ENCODE results near the gene ARHGAP32.
"Not testable (repeated sequence)": the region's sequence is repeated elsewhere in the genome, so short reads cannot be mapped to it uniquely, and the experiment has no call there.

ARHGAP32 gene

DNA sequence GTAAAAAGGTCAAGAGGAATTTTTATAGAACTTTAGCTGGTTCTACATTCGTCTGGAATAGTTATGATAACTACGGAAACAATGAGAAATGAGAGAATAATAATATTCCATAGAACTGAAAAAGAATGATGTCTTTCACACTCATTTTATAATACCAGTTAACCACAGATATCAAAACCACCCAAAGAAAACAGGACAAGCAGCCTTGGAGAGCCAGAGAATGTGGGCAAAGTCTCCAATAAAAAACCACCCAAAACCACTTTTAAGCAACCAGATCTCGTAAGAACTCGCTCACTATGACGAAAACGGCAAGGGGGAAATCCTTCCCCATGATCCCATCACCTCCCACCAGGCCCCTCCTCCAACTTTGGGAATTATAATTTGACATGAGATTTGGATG is 60.8 kb downstream of the ARHGAP32 start:
- CTCF ChIA-PET, result no interaction called here
- POLR2A ChIA-PET (ENCODE audit: low non-redundant PET), result no interaction called here
- no peak for DNase-seq (ENCODE audit: low spot score)
- TF ChIP-seq, protein P1, sequence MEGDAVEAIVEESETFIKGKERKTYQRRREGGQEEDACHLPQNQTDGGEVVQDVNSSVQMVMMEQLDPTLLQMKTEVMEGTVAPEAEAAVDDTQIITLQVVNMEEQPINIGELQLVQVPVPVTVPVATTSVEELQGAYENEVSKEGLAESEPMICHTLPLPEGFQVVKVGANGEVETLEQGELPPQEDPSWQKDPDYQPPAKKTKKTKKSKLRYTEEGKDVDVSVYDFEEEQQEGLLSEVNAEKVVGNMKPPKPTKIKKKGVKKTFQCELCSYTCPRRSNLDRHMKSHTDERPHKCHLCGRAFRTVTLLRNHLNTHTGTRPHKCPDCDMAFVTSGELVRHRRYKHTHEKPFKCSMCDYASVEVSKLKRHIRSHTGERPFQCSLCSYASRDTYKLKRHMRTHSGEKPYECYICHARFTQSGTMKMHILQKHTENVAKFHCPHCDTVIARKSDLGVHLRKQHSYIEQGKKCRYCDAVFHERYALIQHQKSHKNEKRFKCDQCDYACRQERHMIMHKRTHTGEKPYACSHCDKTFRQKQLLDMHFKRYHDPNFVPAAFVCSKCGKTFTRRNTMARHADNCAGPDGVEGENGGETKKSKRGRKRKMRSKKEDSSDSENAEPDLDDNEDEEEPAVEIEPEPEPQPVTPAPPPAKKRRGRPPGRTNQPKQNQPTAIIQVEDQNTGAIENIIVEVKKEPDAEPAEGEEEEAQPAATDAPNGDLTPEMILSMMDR (conservative IDR thresholded peaks at IDR 0.05; ENCODE audit: low read depth), result no peak
- H3K27ac ChIP-seq, result no peak overlapping the region

DNA sequence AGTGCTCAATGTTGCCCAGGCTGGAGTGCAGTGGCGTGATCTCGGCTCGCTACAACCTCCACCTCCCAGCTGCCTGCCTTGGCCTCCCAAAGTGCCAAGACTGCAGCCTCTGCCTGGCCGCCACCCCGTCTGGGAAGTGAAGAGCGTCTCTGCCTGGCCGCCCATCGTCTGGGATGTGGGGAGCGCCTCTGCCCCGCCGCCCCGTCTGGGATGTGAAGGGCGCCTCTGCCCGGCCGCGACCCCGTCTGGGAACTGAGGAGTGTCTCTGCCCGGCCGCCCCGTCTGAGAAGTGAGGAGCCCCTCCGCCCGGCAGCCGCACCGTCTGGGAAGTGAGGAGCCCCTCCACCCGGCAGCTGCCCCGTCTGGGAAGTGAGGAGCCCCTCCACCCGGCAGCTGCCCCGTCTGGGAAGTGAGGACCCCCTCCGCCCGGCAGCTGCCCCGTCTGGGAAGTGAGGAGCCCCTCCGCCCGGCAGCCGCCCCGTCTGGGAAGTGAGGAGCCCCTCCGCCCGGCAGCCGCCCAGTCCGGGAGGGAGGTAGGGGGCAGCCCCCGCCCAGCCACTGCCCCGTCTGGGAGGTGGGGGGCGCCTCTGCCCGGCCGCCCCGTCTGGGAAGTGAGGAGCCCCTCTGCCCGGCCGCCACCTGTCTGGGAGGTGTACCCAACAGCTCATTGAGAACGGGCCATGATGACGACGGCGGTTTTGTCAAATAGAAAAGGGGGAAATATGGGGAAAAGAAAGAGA is 63.1 kb downstream of the ARHGAP32 start:
- CTCF ChIA-PET, result not testable (repeated sequence)

DNA sequence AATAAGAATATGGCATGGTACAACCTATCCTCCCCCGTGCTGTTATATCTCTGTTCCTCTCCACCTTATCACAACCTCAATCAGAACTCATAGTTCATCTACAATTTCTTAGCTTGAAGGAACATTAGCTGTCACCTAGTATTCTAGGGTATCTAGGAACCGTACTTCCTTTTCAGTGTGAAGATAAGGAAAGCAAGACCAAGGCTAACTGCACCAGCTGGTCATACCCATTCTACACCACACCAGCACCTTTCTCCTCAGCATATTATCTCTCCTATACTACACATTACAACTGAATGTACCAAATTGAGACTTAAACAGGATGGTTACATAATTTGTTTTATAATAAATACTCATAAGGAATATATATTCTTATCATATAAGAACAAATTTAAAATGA is 73.1 kb downstream of the ARHGAP32 start:
- DNase-seq (ENCODE audit: low spot score), result no peak
- POLR2A ChIA-PET (ENCODE audit: low non-redundant PET), result no interaction called here
- no peak overlapping the region for H3K27ac ChIP-seq
- TF ChIP-seq, protein P1 (conservative IDR thresholded peaks at IDR 0.05; ENCODE audit: low read depth), result no peak
- CTCF ChIA-PET, result interaction anchor here (2.6 kb wide), 1 partner anchor 213 kb away, joined by 19 read pairs; no protein-coding TSS in a partner anchor

More for the DNA sequence above, 63.1 kb downstream of the ARHGAP32 start:
- DNase-seq (ENCODE audit: low spot score); H3K27ac ChIP-seq; POLR2A ChIA-PET (ENCODE audit: low non-redundant PET): not testable (repeated sequence)

DNA sequence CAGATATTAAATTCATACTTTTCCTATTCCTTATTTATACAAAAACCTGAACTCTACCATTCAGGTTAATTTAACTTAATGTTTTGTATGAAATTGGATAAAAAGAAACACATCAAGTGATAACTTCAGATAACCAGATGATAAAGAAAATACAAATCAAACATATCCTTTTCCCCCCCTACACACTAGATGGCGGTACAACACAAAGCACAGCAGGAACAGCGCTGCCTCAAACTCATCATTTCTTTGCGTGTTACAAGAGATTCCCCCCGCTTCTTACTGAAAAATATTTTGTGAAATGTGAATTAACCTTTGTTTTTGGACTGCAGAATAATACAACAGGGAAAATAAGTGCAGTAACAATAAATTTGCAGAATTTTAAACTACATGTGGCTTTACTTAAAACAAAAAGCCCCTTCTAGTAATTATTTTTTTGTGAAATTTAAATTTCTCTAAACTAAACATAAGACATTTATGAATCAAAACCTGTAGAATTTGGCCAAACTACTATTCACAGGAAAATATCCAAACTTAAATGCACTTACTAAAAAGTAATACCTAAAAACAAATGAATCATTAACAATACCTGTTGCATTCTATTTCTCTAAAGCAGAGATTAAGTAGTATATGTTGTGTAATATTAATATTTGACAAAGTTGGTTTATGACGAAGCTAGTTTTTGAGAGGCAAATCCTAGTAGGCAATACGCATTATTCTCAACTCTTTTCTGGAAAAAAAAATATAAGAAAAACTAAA is 74.4 kb downstream of the ARHGAP32 start:
- DNase-seq (ENCODE audit: low spot score), result peak; percentile 59
- H3K27ac ChIP-seq, result no peak overlapping the region
- POLR2A ChIA-PET (ENCODE audit: low non-redundant PET), result no interaction called here
- CTCF ChIA-PET, result interaction anchor here (0.6 to 2.6 kb wide), 3 partner anchors 211 to 240 kb away, joined by 4 to 19 read pairs (median 4); no protein-coding TSS in a partner anchor
- TF ChIP-seq, protein P1 (conservative IDR thresholded peaks at IDR 0.05; ENCODE audit: low read depth), result peak; percentile 91

DNA sequence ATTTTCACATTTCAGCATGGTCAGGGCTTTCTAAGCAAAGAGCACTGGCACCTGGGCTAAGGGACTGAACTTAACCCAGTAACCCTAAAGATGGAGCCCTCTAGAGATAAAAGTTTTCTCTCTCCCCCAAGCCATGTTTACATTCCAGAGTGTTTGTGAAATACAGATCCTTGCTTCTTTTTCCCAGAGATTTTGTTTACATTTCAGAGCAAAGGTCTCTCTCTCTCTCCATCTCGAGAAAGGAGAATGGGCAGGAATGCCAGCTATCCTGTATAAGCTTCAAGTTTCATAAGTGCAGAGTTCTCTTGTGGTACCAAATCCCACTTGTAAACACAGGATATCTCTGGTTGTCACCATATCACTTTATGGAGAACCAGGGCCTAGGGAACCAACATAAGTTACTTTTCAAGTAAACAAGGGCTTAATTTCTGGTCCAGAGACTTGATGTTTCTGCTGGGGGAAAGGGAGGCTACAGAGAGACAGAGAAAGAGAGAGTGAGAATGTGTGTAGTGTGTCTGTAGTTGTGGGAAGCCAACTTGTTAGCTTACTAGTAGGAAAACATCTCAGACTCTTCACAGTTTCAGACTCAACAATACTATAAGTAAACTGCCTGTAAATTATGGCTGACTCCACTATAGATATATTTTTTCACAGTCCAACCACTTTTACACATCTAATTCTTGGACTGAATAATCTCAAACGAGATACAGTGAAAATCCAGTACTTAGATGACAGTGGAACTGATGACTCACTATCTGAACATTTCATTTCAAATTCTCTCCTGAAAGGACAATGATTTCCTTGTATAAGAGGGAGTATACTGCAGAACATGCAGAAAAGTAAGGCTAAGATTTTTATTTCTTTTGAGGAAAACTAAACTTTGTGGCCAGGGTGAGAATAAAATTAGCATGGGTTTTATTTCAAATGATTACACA is 76.2 kb downstream of the ARHGAP32 start:
- ChIA-PET CTCF (no interaction called here), POLR2A (ENCODE audit: low non-redundant PET) (no interaction called here)
- DNase-seq (ENCODE audit: low spot score), result peak; percentile 3
- TF ChIP-seq, protein P1 (conservative IDR thresholded peaks at IDR 0.05; ENCODE audit: low read depth), result no peak
- H3K27ac ChIP-seq, result no peak overlapping the region

DNA sequence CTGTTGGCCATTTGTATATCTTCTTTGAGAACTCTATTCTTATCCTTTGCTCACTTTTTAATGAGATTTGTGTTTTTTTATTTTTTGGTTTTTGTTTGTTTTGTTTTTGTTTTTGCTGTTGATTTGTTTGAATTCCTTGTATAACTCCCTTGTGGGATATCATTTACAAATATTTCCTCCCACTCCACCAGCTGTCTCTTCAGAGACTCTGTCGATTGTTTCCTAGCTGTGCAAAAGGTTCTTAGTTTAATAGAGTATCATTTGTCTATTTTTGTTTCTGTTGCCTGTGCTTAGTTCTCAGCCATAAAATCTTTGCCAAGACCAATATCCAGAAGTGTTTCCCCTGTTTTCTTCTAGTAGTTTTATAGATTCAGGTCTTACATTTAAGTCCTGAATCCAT is 82.4 kb downstream of the ARHGAP32 start:
- H3K27ac ChIP-seq, result no peak overlapping the region
- POLR2A ChIA-PET (ENCODE audit: low non-redundant PET), result no interaction called here
- CTCF ChIA-PET, result no interaction called here
- TF ChIP-seq, protein P1 (conservative IDR thresholded peaks at IDR 0.05; ENCODE audit: low read depth), result no peak
- DNase-seq (ENCODE audit: low spot score), result no peak
